ENCODE results near the gene MED27. TPM values are rescaled to one million over a fixed set of nuclear protein-coding genes. Genes with fewer than 3 reads are reported as not detected.

The MED27 gene
- total and polyA plus RNA-seq, 10 of the 15 experiments (the other 5 are each of a cell fraction or from before 2014, with no cell fraction given) = 20.3 to 50.3 (median 35.5) TPM

DNA sequence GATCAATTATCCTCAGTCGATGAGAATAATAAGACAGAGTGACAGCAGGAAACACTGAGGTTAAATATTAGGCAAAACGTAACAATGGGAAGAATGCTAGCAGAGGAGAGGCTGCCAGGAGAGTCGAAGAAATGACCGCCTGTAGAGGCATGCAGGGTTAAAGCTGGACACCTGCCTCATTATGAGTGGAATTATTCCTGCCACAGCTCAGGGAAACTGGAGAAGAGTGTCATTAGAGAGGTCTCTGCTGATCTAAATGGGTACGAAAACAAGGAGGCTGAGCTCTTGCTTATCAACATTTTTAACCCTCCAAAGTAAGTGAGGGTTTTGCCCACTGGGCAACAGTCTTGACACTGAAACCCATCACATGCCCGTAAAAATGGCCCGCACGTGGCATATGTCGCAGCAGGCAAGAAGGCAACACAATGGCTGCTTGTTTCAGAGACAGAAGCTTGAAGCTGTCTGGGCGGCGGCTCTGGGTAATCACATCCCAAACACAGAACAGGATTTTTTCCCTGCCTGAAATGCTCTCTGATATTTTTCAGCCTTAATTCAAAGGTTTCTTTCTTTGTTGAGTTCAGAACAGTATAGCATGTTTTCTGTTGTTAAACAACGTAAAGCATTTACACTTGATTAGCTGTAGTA lies 118.7 kb downstream of the MED27 start:
- SMC1A ChIA-PET (ENCODE audit: uncharacterized antibody, unreplicated experiment) = no interaction called here

DNA sequence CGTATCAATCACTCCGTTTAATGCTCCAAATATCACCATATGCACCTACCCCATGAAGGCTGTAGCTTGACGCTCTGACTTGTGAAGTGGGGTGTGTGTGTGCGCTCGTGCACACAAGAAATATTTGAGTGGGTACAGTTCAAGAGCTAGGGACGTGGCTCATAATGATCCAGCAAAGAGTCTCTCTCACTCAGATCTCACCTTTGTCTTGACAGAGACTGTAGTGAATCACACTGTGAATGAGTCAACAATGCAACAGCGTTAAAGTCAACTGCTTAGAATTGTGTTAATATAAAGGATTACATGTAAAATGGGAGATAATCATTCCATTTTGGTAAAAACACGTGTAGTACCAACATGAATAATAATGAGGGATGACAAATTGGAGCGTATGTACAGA lies 119.4 kb downstream of the MED27 start:
- no peak overlapping the region for H3K9ac ChIP-seq (ENCODE audit: control insufficient read depth, insufficient read depth, low read length)
- H3K9me3 ChIP-seq (replicated peaks; ENCODE audit: control insufficient read depth, insufficient read depth, low read length) = no peaks in the 10 kb centered on the region
- H3K4me2 ChIP-seq (ENCODE audit: control insufficient read depth, insufficient read depth) = no peak overlapping the region
- TF ChIP-seq PML (IDR thresholded peaks at IDR 0.05; ENCODE audit: low read length) (no peak), ZNF217 (IDR thresholded peaks at IDR 0.05) (no peak), NR2C1 (IDR thresholded peaks at IDR 0.05) (no peak), JUNB (IDR thresholded peaks at IDR 0.05) (no peak)
- TF ChIP-seq, protein P1, sequence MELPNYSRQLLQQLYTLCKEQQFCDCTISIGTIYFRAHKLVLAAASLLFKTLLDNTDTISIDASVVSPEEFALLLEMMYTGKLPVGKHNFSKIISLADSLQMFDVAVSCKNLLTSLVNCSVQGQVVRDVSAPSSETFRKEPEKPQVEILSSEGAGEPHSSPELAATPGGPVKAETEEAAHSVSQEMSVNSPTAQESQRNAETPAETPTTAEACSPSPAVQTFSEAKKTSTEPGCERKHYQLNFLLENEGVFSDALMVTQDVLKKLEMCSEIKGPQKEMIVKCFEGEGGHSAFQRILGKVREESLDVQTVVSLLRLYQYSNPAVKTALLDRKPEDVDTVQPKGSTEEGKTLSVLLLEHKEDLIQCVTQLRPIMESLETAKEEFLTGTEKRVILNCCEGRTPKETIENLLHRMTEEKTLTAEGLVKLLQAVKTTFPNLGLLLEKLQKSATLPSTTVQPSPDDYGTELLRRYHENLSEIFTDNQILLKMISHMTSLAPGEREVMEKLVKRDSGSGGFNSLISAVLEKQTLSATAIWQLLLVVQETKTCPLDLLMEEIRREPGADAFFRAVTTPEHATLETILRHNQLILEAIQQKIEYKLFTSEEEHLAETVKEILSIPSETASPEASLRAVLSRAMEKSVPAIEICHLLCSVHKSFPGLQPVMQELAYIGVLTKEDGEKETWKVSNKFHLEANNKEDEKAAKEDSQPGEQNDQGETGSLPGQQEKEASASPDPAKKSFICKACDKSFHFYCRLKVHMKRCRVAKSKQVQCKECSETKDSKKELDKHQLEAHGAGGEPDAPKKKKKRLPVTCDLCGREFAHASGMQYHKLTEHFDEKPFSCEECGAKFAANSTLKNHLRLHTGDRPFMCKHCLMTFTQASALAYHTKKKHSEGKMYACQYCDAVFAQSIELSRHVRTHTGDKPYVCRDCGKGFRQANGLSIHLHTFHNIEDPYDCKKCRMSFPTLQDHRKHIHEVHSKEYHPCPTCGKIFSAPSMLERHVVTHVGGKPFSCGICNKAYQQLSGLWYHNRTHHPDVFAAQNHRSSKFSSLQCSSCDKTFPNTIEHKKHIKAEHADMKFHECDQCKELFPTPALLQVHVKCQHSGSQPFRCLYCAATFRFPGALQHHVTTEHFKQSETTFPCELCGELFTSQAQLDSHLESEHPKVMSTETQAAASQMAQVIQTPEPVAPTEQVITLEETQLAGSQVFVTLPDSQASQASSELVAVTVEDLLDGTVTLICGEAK (IDR thresholded peaks at IDR 0.05; ENCODE audit: borderline replicate concordance) = no peak
- 90% methylated on average over 9 of the region's 9 CpGs for WGBS (ENCODE audit: insufficient coverage, insufficient replicate concordance, low lambda C conversion rate, missing lambda C conversion rate)
- DNase-seq (ENCODE audit: low read depth, low spot score) = no peak
- no peaks in the 10 kb centered on the region for H4K20me1 ChIP-seq (ENCODE audit: control insufficient read depth, insufficient read depth)
- ChIA-PET POLR2A (no interaction called here), RAD21 (ENCODE audit: unreplicated experiment) (no interaction called here), SMC1A (ENCODE audit: uncharacterized antibody, unreplicated experiment) (no interaction called here), CTCF (no interaction called here)
- in situ Hi-C loops (cut with MboI) (no loop called here), intact Hi-C loops (cut with micrococcal nuclease; ENCODE audit: unreplicated experiment) (no loop called here)
- no peaks in the 10 kb centered on the region for H3K4me1 ChIP-seq (ENCODE audit: control insufficient read depth, insufficient read depth, low read length)
- no peak for ATAC-seq
- H3K79me2 ChIP-seq (ENCODE audit: control insufficient read depth, insufficient read depth, low read length) = no peaks in the 10 kb centered on the region
- H3K27ac ChIP-seq (ENCODE audit: control insufficient read depth, insufficient read depth) = no peak overlapping the region
- H3K4me3 ChIP-seq = no peak overlapping the region
- no TSS peak for BruUV-seq (replicated peaks)
- no peak for FAIRE-seq
- no peak overlapping the region for H2AFZ ChIP-seq (ENCODE audit: control insufficient read depth, low read depth, low read length)
- H3K36me3 ChIP-seq (ENCODE audit: control insufficient read depth in 2 of 2, insufficient read depth in 2 of 2, low read length in 1 of 2) = no peaks in the 10 kb centered on the region
- H3K27me3 ChIP-seq (replicated peaks in 1 of 2; ENCODE audit: control insufficient read depth in 2 of 2, insufficient read depth in 2 of 2, low read length in 1 of 2) = no peaks in the 10 kb centered on the region

More for the DNA sequence above, 118.7 kb downstream of the MED27 start:
- ATAC-seq = no peak
- Histone ChIP-seq H3K9me3 (replicated peaks; ENCODE audit: control insufficient read depth, insufficient read depth, low read length) (no peaks in the 10 kb centered on the region), H4K20me1 (ENCODE audit: control insufficient read depth, insufficient read depth) (no peaks in the 10 kb centered on the region), H3K27me3 (replicated peaks in 1 of 2; ENCODE audit: control insufficient read depth in 2 of 2, insufficient read depth in 2 of 2, low read length in 1 of 2) (no peaks in the 10 kb centered on the region), H3K9ac (ENCODE audit: control insufficient read depth, insufficient read depth, low read length) (no peak overlapping the region), H2AFZ (ENCODE audit: control insufficient read depth, low read depth, low read length) (no peak overlapping the region), H3K4me3 (no peak overlapping the region), H3K4me1 (ENCODE audit: control insufficient read depth, insufficient read depth, low read length) (no peaks in the 10 kb centered on the region), H3K27ac (ENCODE audit: control insufficient read depth, insufficient read depth) (no peak overlapping the region), H3K4me2 (ENCODE audit: control insufficient read depth, insufficient read depth) (no peak overlapping the region), H3K79me2 (ENCODE audit: control insufficient read depth, insufficient read depth, low read length) (no peaks in the 10 kb centered on the region), H3K36me3 (ENCODE audit: control insufficient read depth in 2 of 2, insufficient read depth in 2 of 2, low read length in 1 of 2) (no peaks in the 10 kb centered on the region)
- 94% methylated on average over 12 of the region's 12 CpGs for WGBS (ENCODE audit: insufficient coverage, insufficient replicate concordance, low lambda C conversion rate, missing lambda C conversion rate)
- DNase-seq (ENCODE audit: low read depth, low spot score) = no peak
- intact Hi-C loops (cut with micrococcal nuclease; ENCODE audit: unreplicated experiment) (no loop called here), in situ Hi-C loops (cut with MboI) (no loop called here)
- no peak for FAIRE-seq
- ChIA-PET RAD21 (ENCODE audit: unreplicated experiment) (no interaction called here), CTCF (no interaction called here), POLR2A (no interaction called here)
- TF ChIP-seq NR2F1 (conservative IDR thresholded peaks at IDR 0.05) = no peak
- BruUV-seq (replicated peaks) = no TSS peak
